Fibroblast of skin of left quadriceps (primary cell): ENCODE data around the gene PSMD9.
A peak's percentile ranks its signal among the peaks of the same experiment; 100 is the strongest.
"Not testable (repeated sequence)": the region's sequence is repeated elsewhere in the genome, so short reads cannot be mapped to it uniquely, and the experiment has no call there.

Experiments
- DNase-seq, 2 experiments: peaks; one replicate each; pipeline ENCODE4 v3.0.0-alpha.2; 2013; ENCODE audit warnings: low read depth in 2 of 2

PSMD9 gene

GRCh38 chr12:121921066-121921465 is 32.5 kb downstream of the PSMD9 start:
- DNase-seq: no peak

DNA sequence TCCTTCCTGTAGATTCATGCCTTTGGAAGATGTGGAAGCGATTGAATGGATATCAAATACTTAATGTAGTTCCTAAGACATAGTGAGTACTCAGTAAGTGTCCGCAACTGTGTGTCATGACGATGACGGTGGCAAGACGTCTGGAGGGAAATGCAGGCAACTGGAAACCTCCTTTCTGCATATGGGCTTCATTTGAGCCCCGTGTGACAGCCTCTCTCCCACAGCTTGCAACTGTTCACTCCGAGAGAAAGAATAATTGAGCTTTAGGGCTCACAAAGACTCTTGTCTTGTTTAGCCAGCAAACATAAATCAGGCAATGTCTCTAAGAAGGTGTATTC is 36.7 kb downstream of the PSMD9 start:
- peak; percentile 54 to 60 for DNase-seq

- no peak for DNase-seq
Observed at GRCh38 chr12:121926874-121927706, 38.5 kb downstream of the PSMD9 start.

DNA sequence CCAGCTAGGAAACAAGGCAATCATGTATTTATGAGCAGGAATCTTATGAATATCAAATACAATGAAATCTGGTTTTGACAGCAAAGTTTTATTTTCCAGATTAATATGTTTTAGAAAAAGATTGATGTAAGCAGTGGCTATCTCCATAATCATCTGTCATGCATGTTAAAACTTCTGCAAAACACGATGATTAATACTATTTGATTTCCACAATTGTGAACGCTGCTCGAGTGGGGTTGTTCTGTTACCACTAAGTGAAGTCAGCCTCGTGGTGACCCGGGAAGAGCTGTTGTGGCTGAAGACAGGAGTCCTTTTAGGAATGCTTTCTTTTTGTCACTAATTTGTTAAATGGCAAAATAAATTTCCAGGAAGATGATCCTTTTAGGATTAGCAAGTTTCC is 39.2 kb downstream of the PSMD9 start:
- DNase-seq: no peak

- not testable (repeated sequence) for DNase-seq
Observed at GRCh38 chr12:121929545-121929944, 41.0 kb downstream of the PSMD9 start.

DNA sequence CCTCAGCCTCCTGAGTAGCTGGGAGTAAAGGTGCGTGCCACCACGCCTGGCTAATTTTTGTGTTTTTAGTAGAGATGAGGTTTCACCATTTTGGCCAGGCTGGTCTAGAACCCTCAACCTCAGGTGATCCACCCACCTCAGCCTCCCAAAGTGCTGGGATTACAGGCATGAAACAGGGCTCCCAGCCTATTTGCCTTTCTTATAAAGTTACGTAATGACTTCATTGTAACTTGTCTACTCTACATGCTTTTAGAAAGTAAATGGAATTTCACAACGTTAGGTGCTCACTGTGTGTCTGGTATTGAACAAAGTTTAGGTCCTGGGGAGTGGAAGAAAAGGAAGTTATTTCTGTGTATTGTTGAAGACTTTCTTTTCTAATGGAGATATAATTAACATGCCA is 42.3 kb downstream of the PSMD9 start:
- DNase-seq: no peak

- no peak for DNase-seq
Observed at GRCh38 chr12:121932176-121932536, 43.6 kb downstream of the PSMD9 start.

DNA sequence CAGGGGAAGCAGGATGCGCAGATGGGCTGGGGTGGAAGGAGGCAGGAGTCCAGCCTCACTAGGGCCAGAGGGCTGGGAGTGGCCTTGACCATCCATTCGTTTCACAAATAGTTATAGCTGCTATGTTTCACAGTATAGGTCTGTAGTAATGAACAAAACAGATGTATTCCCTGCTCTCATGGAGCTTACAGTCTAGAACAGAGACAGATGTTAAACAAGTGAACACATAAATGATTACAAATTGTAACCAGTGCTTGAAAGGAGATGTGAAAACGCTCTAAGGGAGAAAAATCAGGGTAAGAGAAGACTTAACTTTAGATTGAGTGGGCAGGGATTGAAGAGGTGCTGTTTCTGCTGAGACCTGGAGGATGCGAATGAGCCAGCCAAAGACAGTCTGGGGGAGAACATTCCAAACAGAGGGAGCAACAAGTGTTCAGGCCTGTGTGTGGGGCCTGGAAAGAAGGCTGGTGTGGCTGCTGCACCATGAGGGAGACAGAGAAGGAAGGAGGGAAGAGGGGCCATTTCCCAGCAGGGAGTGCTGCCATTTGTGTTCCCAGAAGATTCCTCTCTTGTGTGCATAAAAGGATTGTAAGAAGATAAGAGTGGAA is 44.4 kb downstream of the PSMD9 start:
- DNase-seq: no peak

DNA sequence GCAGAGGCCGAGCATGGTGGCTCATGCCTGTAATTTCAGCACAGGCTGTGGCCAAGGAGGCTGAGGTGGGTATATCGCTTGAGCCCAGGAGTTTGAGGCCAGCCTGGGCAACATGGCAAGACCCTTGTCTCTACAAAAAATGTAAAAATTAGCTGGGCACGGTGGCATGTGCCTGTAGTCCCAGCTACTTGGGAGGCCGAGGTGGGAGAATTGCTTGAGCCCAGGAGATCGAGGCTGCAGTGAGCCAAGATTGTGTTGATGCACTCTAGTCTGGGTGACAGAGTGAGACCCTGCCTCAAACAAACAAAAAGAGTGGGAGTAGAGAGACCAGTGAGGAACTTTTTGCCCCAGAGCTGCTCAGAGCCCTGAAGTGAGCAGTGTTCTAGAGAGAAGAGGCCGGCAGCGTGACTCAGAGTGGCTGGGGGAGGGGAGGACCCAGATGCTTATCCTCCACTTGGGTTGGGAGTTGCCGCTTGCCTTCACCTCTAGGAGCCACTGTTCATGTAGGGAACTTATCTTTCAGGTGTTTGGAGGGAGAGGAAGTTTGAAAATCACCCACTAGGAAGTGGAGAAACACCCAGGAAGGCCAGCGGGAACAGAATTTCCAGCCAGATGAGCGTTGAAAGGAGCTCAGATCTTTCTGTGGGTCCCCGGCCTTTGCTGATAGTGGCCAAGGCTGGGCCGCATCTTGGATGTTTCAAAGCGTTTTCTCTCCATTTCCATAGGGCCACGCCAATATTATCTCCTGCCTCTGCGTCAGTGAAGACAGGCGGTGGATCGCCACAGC is 45.1 kb downstream of the PSMD9 start:
- DNase-seq: no peak

DNA sequence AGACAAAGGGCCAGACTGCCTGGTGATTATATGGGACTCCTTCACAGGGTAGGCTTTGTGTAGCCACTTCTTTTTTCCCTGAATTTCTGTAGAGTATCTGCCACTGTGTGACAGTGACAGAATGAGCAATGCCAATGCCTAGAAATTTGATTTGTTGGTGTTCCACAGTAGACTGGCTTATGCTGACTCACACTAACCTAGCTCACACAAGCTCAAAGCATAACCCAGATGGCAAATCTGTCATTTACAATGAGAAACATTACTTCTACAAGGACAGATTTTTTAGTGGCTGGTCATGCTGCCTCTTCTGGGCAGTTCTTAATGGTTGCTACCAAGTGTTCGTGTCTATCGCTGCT is 45.7 kb downstream of the PSMD9 start:
- no peak for DNase-seq

- no peak for DNase-seq
Observed at GRCh38 chr12:121937654-121938053, 49.1 kb downstream of the PSMD9 start.

- DNase-seq: no peak
Observed at GRCh38 chr12:121939186-121939585, 50.6 kb downstream of the PSMD9 start.

- no peak for DNase-seq
Observed at GRCh38 chr12:121939992-121940766, 51.6 kb downstream of the PSMD9 start.

DNA sequence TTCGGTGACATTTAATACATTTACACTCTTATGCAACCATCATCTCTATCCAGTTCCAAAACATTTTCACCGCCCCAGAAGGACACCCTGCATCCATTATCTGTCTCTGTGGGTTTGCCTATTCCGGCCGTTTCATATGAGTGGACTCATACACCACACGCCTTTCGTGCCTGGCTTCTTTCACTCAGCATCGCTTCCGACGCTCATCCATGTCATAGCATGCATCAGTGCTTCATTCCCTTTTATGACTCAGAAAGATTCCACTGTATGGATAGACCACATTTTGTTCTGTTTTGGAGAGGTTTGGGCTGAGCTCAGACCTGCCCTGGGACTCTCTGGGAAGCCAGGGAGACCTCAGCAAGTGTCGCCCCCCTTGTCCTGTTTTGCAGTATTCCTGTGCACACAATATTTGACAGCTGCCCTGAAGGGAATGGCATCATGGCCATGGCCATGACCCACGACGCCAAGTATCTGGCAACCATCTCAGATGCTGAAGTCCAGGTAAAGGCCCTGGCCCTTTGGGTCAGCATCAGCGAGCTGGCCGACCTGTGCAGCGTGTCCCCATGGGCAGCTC is 53.6 kb downstream of the PSMD9 start:
- peak; percentile 54 to 62 for DNase-seq

DNA sequence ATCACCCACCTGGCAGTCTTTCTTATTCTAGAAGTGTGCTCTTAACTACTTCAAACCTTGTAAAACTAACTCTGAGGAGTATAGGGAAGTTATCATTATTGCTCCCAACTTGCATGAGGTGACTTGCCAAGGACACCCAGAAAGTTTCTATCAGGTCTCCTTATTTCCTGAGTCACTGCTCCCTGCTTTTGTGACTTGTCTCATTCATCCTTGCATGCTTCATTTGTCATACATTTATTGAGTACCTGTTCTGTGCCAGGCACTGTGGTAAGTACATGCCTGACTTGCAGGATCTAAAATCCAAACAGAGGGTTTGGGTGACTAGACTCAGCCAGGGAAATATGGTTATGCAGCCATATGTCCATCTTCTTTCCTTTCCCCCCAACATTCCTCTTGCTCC is 55.3 kb downstream of the PSMD9 start:
- DNase-seq: no peak

- DNase-seq: no peak
Observed at GRCh38 chr12:121946313-121947025, 57.9 kb downstream of the PSMD9 start.

GRCh38 chr12:121947981-121948380 is 59.4 kb downstream of the PSMD9 start:
- DNase-seq: no peak

DNA sequence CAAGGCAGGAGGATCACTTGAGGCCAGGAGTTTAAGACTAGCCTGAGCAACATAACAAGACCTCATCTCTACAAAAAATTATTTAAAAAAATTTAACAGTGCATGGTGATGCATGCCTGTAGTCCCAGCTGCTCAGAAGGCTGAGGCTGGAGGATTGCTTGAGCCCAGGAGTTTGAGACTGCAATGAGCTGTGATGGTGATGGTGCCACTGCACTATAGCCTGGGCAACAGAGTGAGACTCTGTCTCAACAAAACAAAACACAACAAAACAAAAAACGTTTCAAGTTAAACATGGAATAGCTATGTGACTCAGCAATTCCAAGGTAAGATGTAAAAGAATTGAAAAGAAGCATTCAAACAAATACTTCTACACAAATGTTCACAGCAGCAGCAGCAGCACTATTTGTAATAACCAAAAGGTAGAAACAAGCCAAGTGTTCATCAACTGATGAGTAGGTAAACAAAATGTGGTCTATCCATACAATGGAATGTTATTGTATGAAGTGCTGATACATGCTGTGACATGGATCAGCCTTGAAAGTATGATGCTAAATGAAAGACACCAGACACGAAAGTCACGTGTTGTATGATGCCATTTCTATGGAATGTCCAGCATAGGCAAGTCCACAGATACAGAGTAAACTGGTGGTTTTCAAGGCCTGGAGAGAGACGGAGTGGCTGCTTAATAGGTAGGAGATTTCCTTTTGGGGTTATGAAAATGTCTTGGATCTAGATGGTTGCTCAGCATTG is 61.2 kb downstream of the PSMD9 start:
- peak; percentile 74 for DNase-seq

- no peak for DNase-seq
Observed at GRCh38 chr12:121953117-121953692, 64.6 kb downstream of the PSMD9 start.

DNA sequence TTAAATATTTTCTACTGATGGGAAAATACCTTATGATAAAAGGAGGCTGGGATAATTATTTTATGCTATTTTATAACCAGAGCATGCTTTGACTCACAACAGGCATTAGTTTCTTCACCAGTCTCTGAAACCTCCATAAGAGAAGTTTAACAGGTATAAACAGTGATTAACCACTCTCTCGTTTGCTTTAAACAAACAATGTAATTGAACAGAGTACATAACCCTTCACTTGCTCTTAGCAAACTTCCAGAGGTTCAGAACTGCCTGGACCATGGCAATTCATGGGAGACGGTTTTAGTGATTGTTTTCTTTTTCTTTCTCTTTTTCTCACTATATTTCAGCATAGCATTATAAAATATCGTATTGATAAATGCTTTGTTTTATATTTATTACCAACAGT is 65.1 kb downstream of the PSMD9 start:
- DNase-seq: no peak
